ENCODE data around the gene SAMSN1. TPM values are rescaled to one million over a fixed set of nuclear protein-coding genes. Genes with fewer than 3 reads are reported as not detected.
A peak's percentile ranks its signal among the peaks of the same experiment; 100 is the strongest.

SAMSN1 gene
- total RNA-seq, 4 donors from 2014 or later, result 1.6 to 9.5 (median 5.2) TPM

- Histone ChIP-seq H3K27me3 (no peaks in the 10 kb centered on the region), H3K4me1 (no peaks in the 10 kb centered on the region), H3K36me3 (no peaks in the 10 kb centered on the region), H3K4me3 (no peak overlapping the region), H3K27ac (peak overlapping the region; percentile 13 to 34 (median 19)), H3K9me3 (no peaks in the 10 kb centered on the region)
- in situ Hi-C loops (cut with MboI; ENCODE audit: low pct_ligation_motif_present in 1 of 4, low pct_unique_long_range_greater_than_20kb in 1 of 4, low sequenced_read_pairs in 3 of 4), result loop anchor here in 1 of 4 donors (25.0 kb wide), 1 partner anchor 89 kb away; no protein-coding TSS in a partner anchor
- DNase-seq, result no peak
- WGBS, 2 donors (ENCODE audit: low coverage in 1 of 2), result 51 to 57% methylated on average over 2 to 5 of the region's 5 CpGs
- intact Hi-C loops (cut with DNase I; ENCODE audit: low total_unique reads), result no loop called here
- TF ChIP-seq POLR2A (IDR thresholded peaks at IDR 0.05) (no peak), EP300 (IDR thresholded peaks at IDR 0.05; ENCODE audit: low read depth) (no peak), CTCF (IDR thresholded peaks at IDR 0.05) (no peak), POLR2AphosphoS5 (IDR thresholded peaks at IDR 0.05) (no peak)
These were observed 22.9 kb downstream of the SAMSN1 start for GRCh38 chr21:14523234-14523633.

GRCh38 chr21:14522736-14523135 is 23.4 kb downstream of the SAMSN1 start:
- no peaks in the 10 kb centered on the region for H3K36me3 ChIP-seq
- TF ChIP-seq CTCF (IDR thresholded peaks at IDR 0.05) (no peak), POLR2AphosphoS5 (IDR thresholded peaks at IDR 0.05) (no peak), POLR2A (IDR thresholded peaks at IDR 0.05) (no peak), EP300 (IDR thresholded peaks at IDR 0.05; ENCODE audit: low read depth) (no peak)
- in situ Hi-C loops (cut with MboI; ENCODE audit: low pct_ligation_motif_present in 1 of 4, low pct_unique_long_range_greater_than_20kb in 1 of 4, low sequenced_read_pairs in 3 of 4) (loop anchor here in 1 of 4 donors (25.0 kb wide), 1 partner anchor 90 kb away; no protein-coding TSS in a partner anchor), intact Hi-C loops (cut with DNase I; ENCODE audit: low total_unique reads) (no loop called here)
- DNase-seq, result no peak
- 74 to 100% methylated on average over 2 of the region's 2 CpGs for WGBS, 2 donors (ENCODE audit: low coverage in 1 of 2)
- H3K27me3 ChIP-seq, result no peaks in the 10 kb centered on the region
- H3K4me1 ChIP-seq, result no peaks in the 10 kb centered on the region
- H3K27ac ChIP-seq, result peak overlapping the region in 3 of 4 donors; percentile 13 to 23 (median 13)
- no peak overlapping the region for H3K4me3 ChIP-seq
- no peaks in the 10 kb centered on the region for H3K9me3 ChIP-seq

- no peak for DNase-seq
- in situ Hi-C loops (cut with MboI; ENCODE audit: low pct_ligation_motif_present in 1 of 4, low pct_unique_long_range_greater_than_20kb in 1 of 4, low sequenced_read_pairs in 3 of 4), result loop anchor here in 1 of 4 donors (25.0 kb wide), 1 partner anchor 92 kb away; no protein-coding TSS in a partner anchor
- Histone ChIP-seq H3K27ac (peak overlapping the region in 1 of 4 donors; percentile 30), H3K4me1 (no peaks in the 10 kb centered on the region), H3K4me3 (no peak overlapping the region), H3K9me3 (no peaks in the 10 kb centered on the region), H3K36me3 (no peaks in the 10 kb centered on the region), H3K27me3 (no peaks in the 10 kb centered on the region)
- TF ChIP-seq POLR2AphosphoS5 (IDR thresholded peaks at IDR 0.05) (no peak), POLR2A (IDR thresholded peaks at IDR 0.05) (no peak), CTCF (IDR thresholded peaks at IDR 0.05) (no peak), EP300 (IDR thresholded peaks at IDR 0.05; ENCODE audit: low read depth) (no peak)
- whole genome bisulfite sequencing, 2 donors (ENCODE audit: low coverage in 1 of 2), result 67 to 70% methylated on average over 6 to 7 of the region's 7 CpGs
- intact Hi-C loops (cut with DNase I; ENCODE audit: low total_unique reads), result no loop called here
These were observed 25.6 kb downstream of the SAMSN1 start for GRCh38 chr21:14520535-14520934.

- H3K4me3 ChIP-seq, result no peak overlapping the region
- DNase-seq, result no peak
- no peak for TF ChIP-seq CTCF (IDR thresholded peaks at IDR 0.05)
- no peak for TF ChIP-seq POLR2A (IDR thresholded peaks at IDR 0.05)
- TF ChIP-seq EP300 (IDR thresholded peaks at IDR 0.05; ENCODE audit: low read depth), result no peak
- no peak for TF ChIP-seq POLR2AphosphoS5 (IDR thresholded peaks at IDR 0.05)
- H3K27me3 ChIP-seq, result no peaks in the 10 kb centered on the region
- WGBS, 2 donors (ENCODE audit: low coverage in 1 of 2), result 100% methylated on average over 1 of the region's 1 CpG
- no peaks in the 10 kb centered on the region for H3K4me1 ChIP-seq
- no peaks in the 10 kb centered on the region for H3K36me3 ChIP-seq
- no peaks in the 10 kb centered on the region for H3K9me3 ChIP-seq
- intact Hi-C loops (cut with DNase I; ENCODE audit: low total_unique reads), result loop anchor here (10.0 kb wide), 1 partner anchor 54 kb away; no protein-coding TSS in a partner anchor
- in situ Hi-C loops (cut with MboI; ENCODE audit: low pct_ligation_motif_present in 1 of 4, low pct_unique_long_range_greater_than_20kb in 1 of 4, low sequenced_read_pairs in 3 of 4), result loop anchor here in 1 of 4 donors (25.0 kb wide), 1 partner anchor 93 kb away; no protein-coding TSS in a partner anchor
- H3K27ac ChIP-seq, result no peak overlapping the region
These were observed 27.1 kb downstream of the SAMSN1 start for GRCh38 chr21:14519000-14519399.
